SHP77 treated with DMSO at 0.1 percent for 48 hours (cell line): ENCODE results near the gene PHF21A.

Experiments
- DNase-seq: peaks from one replicate; lab custom pipeline; 2025; lab: John Stamatoyannopoulos, UW

PHF21A gene

GRCh38 chr11:45933846-45934579 is 187.2 kb downstream of the PHF21A start:
- no peak for DNase-seq

GRCh38 chr11:45933131-45933831 is 188.0 kb downstream of the PHF21A start:
- no peak for DNase-seq

DNA sequence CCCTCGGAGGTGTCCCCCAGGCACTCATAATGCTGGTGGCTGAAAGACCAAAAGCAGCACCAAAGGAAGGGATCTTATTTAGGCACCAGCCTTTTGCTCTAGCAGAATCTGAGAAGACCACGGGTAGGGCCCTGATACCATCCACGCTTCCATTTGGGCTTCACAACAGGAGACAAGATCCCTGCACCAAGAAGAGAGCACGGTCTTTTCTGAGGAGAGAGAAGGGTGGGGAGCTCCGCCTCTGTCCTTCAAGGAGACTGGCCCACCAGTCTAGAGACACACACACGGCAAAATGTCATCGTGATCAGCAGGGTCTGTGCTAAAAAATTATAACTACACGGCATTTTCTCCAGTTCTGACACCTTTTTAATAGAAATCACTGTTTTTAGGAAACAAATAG is 189.0 kb downstream of the PHF21A start:
- no peak for DNase-seq

DNA sequence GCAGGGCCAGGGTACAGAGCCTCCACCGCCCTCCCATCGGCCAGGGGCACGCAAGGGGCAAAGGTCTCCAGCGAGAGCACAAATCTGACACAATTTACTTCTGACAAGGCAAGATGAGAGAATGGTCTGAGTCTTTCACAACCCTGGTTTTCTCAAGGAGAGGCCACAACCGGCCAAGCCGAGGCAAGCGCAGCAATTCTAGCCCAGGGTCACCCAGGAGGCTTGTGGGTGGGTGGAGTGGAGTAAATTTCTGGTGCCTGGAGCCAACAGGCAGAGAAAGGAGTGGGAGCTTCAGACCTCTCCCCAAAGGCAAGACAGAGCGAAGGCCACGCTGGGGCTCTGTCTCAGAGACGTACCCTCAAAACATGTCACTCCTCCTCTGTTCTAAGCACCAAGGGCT is 189.5 kb downstream of the PHF21A start:
- no peak for DNase-seq

DNA sequence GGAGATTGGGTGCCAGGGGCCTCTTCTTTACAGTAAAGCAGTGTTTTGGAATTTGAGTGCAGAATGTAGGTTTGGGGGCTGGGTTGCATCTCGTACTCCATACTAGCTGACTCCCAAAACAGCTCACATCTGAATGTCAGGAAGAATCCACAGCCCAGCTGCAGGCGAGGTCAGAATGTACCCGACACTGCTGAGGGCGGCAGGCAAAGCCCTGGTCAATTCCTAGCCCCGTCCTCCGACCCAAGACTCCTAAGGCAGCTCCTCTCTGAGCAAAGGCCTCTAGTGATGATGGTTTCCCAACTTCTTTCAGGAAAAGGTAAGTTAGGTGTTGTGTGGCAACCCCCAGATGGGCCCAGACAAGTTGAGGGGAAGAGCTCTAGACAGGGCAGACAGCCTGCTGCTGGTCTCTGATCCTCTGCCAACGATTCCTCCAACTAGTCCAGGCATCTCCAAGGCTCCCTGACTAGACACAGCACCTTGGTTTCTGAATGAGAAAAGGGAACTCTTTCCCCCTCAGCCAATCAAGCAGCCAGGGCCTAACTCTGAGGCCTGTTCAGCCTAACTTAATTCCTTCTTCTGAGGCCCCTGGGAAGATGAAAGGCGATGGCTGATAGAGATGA is 190.2 kb downstream of the PHF21A start:
- no peak for DNase-seq

GRCh38 chr11:45930031-45930794 is 191.0 kb downstream of the PHF21A start:
- peak; percentile 88 for DNase-seq

- DNase-seq = no peak
These were observed 191.7 kb downstream of the PHF21A start for GRCh38 chr11:45929486-45930030.

DNA sequence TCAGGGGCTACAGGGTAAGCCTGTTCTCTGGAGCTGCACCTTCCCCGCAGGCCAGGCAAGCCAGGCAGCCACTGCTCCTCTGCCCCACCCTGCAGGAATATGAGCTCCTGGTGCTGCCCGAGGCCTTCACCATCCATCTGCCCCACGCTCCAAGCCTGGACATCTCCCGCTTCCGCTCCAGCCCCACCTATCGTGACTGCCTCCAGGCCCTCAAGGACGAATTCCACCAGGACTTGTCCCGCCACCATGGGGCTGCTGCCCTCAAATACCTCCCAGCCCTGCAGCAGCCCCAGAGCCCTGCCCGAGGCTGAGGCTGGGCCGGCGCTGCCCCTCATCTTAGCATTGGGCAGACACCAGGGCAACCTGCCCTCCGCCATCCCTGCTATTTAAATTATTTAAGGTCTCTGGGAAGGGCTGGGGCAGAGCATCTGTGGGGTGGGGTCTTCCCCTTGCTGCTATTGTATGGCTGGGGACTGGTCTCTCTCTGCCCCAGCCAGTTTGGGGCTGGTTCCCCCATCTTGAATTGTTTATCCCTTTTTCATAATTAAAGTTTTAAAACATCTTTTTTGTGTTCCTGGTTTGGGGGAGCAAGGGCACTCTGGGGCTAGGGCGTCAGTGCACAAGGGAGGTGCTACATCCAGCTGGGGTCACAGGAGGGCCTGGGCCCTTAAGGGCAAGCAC is 192.6 kb downstream of the PHF21A start:
- DNase-seq = no peak

DNA sequence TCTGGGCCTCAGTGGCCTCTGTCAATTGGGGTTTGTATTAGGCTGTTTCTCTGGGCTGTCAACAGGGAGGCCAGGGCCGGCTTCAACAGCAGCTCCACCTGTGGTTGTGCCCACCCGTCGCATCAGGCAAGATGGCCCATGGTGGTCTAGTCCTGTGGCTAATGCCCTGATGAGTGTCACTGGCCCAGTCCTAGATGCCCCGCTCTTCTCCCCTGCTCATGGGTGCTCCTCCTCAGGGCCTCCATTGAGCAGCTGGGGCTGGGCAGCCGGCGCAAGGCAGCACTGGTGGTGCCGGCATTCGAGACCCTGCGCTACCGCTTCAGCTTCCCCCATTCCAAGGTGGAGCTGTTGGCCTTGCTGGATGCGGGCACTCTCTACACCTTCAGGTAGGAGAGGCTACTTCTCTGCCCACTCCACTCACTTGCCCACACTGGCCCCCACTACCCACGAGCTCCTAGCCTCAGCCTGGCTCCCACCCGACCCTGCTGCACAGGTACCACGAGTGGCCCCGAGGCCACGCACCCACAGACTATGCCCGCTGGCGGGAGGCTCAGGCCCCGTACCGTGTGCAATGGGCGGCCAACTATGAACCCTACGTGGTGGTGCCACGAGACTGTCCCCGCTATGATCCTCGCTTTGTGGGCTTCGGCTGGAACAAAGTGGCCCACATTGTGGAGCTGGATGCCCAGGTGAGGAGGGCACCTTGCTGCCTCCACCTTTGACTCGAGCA is 193.4 kb downstream of the PHF21A start:
- no peak for DNase-seq

GRCh38 chr11:45927332-45927683 is 193.9 kb downstream of the PHF21A start:
- DNase-seq = no peak

DNA sequence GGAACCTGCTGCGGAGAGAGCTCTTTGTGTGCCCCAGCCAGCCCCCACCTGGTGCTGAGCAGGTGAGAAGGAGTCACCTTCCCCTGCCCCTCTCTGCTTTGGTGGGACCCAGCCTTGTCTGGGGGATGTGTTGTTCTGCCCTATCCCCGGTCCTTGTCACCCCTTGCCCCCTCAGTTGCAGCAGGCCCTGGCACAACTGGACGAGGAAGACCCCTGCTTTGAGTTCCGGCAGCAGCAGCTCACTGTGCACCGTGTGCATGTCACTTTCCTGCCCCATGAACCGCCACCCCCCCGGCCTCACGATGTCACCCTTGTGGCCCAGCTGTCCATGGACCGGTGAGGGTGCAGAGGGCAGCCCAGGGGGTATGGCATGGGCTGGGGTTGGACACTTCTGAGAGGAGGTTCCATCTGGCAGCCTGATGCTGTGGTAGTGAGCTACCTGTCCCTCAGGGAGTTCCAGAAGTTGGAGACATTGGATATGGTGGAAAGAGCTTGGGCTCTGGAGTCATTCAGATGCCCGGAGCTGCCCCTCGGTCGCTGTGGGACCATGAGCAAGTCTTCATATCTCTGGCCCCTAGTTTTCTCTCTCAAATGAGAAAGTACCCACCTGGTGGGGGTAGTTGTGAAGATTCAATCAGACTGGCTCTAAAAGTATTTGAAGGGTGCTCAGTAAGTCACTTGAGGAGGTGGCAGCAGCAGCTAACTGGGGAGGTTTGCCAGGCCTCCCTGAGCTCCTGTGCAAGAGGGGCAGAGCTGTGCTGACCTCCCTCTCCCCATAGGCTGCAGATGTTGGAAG is 194.5 kb downstream of the PHF21A start:
- DNase-seq = no peak

DNA sequence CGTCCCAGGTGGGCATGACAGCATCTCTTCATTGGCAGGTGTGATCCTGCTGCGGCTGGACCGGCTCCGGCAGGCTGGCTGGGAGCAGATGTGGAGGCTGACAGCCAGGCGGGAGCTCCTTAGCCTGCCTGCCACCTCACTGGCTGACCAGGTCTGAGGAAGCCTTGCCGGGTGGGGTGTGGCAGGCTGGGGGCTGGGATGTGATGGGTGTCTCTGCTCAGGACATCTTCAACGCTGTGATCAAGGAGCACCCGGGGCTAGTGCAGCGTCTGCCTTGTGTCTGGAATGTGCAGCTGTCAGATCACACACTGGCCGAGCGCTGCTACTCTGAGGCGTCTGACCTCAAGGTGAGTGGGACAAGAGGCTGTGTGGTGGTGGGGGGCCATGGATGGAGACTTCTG is 195.3 kb downstream of the PHF21A start:
- no peak for DNase-seq

DNA sequence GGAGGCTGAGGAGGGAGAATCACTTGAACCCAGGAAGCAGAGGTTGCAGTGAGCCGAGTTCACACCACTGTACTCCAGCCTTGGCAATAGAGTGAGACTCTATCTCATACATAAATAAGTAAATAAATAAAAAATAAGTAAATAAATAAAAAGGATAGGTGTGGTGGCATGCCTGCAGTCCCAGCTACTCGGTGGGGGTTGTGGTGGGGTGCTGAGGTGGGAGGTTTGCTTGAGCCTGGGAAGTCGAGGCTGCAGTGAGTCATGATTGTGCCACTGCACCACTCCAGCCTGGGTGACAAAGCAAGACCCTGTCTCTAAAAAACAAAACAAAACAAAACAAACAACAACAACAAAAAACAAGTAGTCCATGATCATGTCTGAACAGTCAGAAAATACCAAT is 195.7 kb downstream of the PHF21A start:
- no peak for DNase-seq

GRCh38 chr11:45924927-45925326 is 196.3 kb downstream of the PHF21A start:
- no peak for DNase-seq

- no peak for DNase-seq
These were observed 197.0 kb downstream of the PHF21A start for GRCh38 chr11:45924036-45924915.

GRCh38 chr11:45922425-45923082 is 198.7 kb downstream of the PHF21A start, which contains the start of gene LARGE2:
LARGE2 (plus strand) TSS chr11:45922656; CDS start chr11:45922883, 227 bp downstream.
- no peak for DNase-seq

DNA sequence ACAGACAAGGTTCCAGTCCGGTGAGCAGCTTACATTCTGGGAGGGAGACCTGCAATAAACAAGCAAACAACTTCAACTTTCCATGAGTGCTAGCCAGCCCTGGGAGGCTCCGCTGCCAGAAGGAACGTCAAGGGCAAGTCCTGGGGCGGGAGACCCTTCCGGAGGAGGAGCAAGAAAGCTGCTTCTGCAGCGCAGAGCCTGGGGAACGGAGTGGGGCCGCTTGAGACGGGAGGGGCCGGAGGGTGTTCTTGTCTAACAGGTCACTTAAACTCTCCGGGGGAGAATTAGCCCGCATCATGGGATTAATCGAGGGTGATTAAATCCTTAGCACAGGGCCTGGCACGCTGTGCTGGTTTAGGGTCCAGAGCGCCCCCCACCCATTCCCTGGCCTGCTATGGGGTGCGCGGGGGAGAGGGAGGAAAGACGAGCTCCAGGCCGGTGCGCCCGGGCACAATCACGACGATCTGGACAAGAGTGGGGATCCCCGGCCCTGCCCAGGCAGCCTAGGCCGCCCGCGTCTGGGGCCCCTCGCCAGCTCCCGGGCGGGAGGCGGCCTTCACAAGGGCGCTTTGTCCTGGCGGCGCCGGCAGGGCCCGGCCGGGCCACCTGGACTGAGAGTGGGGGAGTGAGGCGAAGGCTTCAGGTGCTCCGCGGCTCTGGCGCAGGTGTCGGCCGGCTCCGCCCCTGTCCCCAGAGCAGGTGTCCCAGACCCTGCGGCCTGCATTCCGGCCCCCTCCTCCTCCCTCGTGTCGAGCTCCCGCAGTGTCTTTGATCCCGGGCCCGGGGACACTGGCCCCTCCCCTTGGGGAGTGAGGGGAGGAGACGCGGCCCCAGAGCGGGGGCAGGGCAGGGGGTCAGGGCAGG is 199.5 kb downstream of the PHF21A start:
- DNase-seq = no peak
